SH-SY5Y (cell line): ENCODE measurements around the gene PLA2G2F.

Experiments
- GATA2 ChIP-seq: IDR thresholded peaks from 2 replicates; pipeline ENCODE4 v1.6.1; 2011; ENCODE audit warnings: mild to moderate bottlenecking, low read depth, low read length
- GATA3 ChIP-seq: IDR thresholded peaks from 2 replicates; pipeline ENCODE4 v1.6.1; 2011; ENCODE audit warnings: low read depth, mild to moderate bottlenecking, low read length, moderate library complexity

The PLA2G2F gene

GRCh38 chr1:20183616-20184271 is 44.6 kb downstream of the PLA2G2F start:
- TF ChIP-seq GATA3 (no peak), GATA2 (no peak)

GRCh38 chr1:20184481-20184900 is 45.4 kb downstream of the PLA2G2F start:
- no peak for TF ChIP-seq GATA3
- TF ChIP-seq GATA2: no peak

DNA sequence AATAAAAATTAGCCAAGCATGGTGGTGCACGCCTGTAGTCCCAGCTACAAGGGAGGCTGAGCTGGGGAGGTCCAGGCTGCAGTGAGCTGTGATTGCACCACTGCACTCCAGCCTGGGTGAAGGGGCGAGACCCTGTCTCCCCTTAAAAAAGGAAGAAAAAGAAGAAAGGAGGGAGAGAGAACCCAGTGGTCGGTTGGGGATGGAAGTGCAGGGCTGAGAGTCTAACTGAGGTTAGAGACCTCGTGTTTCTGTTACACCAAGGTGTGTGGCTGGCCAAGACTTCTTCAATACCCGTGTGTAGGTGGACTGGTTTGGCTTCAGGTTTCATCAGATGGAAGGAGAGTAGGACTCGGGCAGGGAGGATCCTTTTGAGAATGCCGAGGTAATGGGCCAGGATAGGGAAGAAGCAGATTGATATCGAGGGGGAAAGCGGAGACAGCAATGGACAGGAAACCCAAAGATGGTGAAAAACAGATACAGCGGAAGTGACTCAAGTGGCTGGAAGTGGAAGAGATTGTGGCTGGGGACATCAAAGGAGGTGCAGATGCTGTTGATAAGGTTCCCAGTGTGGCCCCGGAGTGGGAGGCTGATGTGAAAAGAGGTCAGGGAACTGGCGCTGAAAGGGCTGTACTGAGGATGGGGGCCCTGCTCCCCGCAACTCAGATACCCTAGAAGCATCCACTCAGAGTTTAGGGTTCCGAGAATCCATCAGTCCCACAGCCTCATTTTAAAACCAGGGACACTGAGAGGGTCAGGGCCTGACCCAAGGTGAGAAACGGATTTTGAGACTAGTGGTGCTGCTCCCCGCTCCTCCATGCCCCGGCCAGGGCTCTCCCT is 46.1 kb downstream of the PLA2G2F start:
- TF ChIP-seq GATA2 (no peak), GATA3 (no peak)

- TF ChIP-seq GATA3 (no peak), GATA2 (no peak)
Measured at GRCh38 chr1:20185834-20186782, 47.0 kb downstream of the PLA2G2F start, which contains the start of the genes PLA2G2C and UBXN10. Gene PLA2G2C, minus strand, starts transcription at chr1:20186518. Its CDS starts 9,155 bp downstream, at chr1:20177363. Gene UBXN10, plus strand, starts transcription at chr1:20186096. Its CDS starts 4,466 bp downstream, at chr1:20190562.

DNA sequence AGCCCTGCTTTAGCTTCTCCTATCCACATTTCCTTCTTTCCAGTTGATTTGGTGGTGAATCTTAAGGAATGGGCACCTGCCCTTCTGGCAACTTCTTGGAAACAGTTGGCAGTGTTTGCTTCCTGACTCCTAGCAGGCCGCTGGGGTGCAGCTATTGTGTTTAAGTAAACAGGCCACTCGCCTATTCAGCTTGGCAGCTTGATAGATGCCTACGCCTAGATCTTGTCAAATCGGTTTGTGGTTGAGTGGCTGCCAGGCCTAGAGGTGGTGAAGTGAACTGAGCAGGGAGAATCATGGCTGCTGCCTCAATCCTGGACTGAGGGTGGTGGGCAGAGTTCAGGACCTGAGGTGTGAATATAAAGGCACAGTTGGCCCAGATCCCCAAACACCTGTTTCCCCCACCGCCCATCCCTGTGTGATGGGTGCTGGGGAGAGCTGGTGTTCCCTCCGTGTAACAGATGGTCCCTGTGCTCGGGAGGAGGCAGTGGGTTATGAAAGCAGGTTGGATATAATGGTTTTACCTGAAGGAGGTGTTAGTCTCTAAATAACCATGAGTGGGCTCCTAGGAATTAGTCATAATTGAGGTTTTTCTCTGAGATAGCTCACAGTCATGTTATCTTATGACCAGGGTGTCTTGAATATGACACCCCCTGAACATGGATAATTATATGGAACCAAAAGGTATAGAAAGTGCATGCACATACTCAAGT is 48.1 kb downstream of the PLA2G2F start:
- TF ChIP-seq GATA2 (no peak), GATA3 (no peak)

- TF ChIP-seq GATA2 (no peak), GATA3 (no peak)
Measured at GRCh38 chr1:20187813-20188454, 48.8 kb downstream of the PLA2G2F start.

DNA sequence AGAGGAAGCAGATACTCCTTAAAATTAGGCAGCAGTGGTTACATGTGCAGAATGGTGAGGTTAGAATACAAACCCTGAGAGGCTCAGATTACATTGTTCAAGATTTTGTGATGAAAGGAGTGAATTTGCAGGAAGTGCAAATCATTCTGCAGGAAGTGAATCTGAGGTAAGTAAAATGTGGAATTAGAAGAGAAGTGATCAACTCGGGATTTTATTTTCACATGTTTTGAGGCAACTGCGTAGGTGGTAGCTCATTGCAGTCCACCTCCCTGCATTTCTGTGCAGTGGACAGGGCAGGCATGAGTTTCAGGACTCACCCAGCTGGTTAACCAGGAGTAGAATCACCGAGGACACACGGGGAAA is 49.3 kb downstream of the PLA2G2F start:
- TF ChIP-seq GATA2 (no peak), GATA3 (no peak)

DNA sequence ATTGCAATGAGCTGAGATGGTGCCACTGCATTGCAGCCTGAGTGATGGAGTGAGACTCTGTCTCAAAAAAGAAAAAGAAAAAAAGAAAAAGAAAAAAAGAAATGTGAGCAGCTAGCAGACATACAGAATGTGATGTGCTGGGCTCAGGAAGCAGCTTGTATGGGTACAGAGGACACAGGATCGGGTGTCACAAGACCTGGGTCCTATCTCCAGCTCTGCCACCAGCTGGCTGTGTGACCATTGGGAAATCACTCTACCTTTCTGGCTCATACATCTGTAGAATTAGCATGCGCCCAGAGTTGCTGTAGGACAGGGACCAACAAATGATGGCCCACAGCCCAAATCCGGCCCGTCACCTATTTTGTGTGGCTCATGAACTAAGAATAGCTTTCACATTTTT is 50.5 kb downstream of the PLA2G2F start:
- TF ChIP-seq GATA3 (no peak), GATA2 (no peak)

DNA sequence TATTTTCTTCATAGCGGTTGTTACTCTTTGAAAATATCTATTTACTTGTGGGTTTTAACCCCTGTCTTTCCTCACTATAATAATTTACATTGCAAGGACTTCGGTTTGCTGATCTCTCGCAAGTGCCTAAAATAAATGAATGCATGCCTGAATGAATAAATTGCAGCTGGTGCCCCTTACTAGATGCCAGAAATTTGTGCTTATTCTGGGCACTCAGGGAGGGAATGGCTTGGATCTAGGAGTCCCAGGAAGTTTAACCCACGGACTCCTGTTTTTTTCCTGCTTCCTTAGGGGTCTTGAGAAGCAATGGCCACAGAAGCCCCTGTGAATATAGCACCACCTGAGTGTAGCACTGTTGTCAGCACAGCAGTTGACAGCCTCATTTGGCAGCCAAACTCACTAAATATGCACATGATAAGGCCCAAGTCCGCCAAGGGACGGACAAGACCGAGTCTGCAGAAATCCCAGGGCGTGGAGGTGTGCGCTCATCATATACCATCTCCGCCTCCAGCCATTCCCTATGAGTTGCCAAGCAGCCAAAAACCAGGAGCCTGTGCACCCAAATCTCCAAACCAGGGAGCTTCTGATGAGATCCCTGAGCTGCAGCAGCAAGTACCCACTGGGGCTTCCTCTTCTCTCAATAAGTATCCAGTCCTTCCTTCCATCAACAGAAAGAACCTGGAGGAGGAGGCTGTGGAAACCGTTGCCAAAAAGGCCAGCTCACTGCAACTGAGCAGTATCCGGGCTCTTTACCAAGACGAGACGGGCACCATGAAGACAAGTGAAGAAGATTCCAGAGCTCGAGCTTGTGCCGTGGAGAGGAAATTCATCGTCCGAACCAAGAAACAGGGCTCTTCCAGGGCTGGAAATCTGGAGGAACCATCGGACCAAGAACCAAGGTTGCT is 51.4 kb downstream of the PLA2G2F start:
- TF ChIP-seq GATA2 (no peak), GATA3 (no peak)

DNA sequence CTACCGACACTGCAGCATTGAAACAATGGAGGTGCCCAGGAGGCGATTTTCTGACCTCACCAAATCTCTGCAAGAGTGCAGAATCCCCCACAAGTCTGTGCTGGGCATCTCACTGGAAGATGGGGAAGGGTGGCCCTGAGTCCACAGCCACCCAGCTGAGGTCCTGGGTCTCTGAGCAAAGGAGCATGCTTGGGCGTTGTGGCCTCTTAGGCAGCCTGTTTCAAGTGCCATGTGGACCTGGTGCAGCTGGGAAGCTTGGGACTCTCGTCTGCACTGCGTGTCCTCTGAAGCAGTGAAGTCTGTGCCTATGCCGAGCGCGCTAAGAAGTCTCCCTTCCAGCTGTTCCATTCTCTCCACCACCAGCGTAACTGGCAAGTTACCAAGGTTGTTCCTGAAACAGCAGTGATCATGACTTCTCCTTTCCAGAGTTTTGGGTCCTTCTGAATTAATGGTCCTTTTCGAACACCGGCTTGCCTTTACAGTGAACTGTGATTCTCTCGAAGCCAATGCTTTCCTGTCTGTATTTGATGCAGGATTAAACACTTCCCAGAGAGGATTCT is 52.2 kb downstream of the PLA2G2F start:
- TF ChIP-seq GATA2 (no peak), GATA3 (no peak)

GRCh38 chr1:20192364-20192763 is 53.2 kb downstream of the PLA2G2F start:
- TF ChIP-seq GATA3: no peak
- no peak for TF ChIP-seq GATA2
